HG02852 (cell line): ENCODE results near the gene KCTD8.

Source experiments
- ATAC-seq: cut with Tn5 transposase; IDR thresholded peaks from one replicate; pipeline ENCODE4 v1.9.1; 2021; ENCODE audit warnings: mild to moderate bottlenecking, moderate library complexity; ENCODE audit not compliant: unreplicated experiment

Gene KCTD8

GRCh38 chr4:44448521-44449461, at the start of gene KCTD8:
Gene KCTD8 (minus strand): TSS chr4:44448809.
- peak; percentile 94 for ATAC-seq

DNA sequence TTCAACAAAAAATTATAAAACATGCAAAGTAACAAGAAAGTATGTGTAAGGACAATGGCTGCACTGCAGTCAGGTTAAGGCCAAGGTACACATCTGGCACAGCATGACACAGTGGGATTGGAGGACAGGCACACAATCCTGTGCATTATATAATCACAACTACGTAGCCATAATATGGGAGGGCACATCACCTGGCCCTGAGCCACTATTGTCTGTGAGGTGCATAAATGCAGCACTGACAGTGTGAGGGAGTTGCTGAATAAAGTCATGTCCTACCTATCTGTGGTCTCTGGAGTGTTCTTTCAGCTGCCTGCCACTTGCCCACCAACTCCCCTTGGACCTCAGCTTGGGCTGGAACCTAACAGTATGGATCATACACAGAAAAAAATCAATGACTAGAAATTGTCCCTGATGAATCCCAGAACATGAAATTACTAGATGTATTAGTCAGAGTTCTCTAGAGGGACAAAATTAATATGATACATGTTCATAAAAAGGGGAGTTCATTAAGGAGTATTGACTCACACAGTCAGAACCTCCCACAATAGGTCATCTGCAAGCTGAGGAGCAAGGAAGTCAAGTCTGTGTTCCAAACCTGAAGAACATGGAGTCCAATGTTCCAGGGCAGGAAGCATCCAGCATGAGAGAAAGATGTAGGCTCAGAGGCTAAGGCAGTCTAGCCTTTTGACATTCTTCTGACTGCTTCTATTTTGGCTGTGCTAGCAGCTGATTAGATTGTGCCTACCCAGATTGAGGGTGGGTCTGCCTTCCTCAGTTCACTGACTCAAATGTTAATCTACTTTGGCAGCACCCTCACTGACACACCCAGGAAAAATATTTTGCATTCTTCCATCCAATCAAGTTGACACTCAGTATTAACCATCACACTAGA, 46.4 kb upstream of the KCTD8 start:
- no peak for ATAC-seq

DNA sequence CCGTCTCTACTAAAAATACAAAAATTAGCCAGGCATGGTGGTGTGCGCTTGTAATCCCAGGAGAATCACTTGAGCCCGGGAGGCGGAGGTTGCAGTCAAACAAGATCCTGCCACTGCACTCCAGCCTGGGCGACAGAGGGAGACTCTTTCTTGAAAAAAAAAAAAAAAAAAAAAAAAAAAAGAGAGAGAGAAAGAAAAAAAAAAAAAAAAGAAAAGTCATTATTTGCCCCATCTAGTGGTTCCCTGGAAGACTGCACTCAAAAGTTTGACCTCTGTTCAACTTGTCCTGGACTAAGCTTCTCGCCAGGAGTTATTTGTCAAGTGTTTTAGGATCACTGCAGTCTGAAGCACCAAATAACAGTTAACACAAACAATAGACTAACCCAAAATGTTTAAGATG, 45.3 kb upstream of the KCTD8 start:
- peak; percentile 71 for ATAC-seq

GRCh38 chr4:44487341-44487740, 38.7 kb upstream of the KCTD8 start:
- no peak for ATAC-seq

DNA sequence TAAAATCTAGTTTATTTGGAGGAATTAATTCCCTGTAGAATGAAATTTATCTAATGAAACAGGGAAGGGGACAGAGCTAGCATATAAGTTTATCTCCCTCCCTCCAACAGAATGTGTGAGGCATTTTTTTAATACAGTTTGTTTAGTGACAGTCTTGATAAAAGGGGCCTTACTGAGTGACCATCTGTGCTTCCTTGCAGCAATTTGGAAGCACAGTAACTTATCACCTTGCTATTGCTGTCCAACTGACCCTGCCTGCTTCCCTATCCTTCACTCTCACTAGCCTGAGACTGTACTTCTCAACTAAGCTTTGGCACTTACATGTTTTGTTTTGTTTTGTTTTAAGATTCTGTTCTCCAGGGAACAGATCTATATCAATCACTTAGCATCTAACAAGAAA, 31.1 kb upstream of the KCTD8 start:
- ATAC-seq: no peak

- no peak for ATAC-seq
Observed at GRCh38 chr4:44462259-44462658, 13.7 kb upstream of the KCTD8 start.

DNA sequence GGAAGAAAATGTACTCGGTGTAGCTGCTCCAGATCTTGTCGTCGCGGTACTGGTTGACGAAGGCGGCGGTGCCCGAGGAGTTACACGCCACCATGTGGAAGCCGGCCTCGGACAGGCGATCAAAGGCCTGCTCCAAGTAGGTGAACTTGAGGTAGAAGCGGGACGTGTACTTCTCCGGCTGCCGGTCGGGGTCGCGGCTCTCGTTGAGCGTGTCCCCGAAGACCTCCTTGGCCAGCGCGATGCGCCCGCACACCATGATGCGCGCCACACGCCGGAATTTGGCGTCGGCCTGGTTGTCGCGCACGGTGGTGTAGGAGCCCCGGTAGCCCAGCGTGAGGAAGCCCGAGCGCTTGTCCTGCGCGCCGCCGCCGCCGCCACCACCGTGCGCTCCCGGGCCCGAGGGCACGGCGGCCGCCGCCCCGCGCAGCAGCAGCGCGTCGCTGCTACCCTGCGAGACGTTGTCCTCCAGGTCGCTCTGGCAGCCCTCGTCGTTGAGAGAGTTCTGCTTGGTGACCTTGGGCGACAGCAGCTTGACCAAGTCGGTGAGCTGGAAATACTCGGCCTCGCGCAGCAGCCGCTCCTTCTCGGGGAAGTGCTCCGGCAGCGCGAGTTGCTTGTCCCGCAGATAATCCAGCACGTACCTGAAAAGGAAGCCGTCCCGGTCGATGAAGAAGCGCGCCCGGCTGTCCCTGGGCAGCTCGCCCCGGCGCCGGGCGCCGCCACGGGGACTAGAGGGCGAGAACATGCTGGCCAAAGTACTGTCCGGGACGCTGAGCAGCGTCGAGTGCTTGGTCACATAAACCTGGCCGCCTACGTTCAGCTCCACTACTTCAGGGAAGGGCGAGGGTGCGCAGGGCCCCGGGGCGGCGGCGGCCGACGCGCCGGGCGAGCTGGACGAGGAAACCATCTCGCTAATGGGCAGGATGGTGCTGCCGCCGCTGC, 775 bp downstream of the KCTD8 start:
- peak; percentile 9 for ATAC-seq

DNA sequence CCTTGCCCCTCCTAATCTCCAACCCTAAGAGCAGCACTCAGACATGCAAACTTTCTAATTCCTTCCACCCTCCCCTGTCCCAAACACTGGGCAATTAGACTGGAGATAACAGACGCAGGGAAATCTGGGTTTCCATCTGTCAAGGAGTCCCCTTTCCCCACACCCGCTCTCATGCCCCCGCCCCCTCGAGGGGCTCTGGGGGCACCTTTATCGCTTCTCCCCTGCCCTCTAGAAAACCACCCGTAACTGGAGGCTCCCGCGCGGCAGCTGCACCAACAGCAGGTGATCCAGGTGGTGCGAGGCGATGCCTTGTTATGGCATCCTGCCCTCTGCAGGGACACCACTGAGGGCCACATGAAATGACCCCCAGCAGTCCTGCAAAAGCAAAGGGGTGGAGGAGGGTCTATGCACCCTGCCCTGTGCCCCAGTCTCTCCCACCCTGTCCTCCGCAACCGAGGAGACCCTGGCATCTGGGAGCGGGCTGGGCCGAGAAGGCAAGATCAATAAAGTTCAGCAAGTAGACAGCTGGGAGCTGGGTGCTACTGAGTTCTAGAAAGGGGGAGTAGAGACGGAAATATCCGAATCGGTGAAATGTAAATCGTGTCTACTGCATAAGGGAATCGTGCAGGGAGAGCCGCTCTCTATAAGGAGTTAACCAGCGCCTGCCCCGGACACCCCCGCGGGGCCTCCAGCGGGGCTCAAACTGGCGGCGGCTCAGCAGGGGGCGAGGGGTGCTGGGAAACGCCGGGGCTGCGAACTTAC, 1.6 kb downstream of the KCTD8 start:
- ATAC-seq: no peak

DNA sequence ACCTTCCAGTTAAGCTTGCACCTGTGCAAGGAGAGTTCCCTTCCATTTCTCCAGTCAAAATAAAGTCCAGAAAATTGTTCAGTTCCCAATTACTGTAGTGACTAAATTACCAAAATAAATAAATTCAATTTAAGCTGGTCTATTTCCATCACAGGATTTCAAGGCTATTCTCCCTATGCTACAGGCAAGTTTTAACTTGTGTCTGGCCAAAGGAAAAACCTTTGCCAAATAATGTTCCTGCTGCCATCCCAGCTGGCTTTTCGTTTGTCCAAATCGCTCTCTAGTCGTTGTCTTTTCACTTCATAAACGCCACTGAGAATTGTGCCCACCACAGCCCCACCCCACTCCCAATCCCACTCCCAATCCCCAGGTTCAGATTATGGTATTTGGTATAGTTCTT, 2.4 kb downstream of the KCTD8 start:
- no peak for ATAC-seq

DNA sequence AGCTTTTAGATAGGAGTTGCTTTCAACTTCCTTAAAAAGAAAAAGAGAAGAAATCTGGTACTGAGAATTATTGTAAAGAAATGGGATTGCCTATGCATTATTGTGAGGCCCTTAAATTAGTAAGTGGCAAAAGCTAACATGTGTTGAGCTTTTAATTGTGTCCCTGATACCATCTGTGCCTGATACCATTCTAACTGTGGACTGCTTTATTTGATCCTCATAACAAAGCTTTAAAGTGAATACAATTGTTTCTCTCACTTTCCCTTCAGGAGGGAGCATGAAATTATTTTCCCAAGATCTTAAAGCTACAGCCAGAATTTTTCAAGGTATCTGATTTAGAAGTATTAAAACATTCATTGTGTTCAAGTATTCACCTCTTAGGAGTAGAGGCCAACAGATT, 9.9 kb downstream of the KCTD8 start:
- ATAC-seq: no peak

DNA sequence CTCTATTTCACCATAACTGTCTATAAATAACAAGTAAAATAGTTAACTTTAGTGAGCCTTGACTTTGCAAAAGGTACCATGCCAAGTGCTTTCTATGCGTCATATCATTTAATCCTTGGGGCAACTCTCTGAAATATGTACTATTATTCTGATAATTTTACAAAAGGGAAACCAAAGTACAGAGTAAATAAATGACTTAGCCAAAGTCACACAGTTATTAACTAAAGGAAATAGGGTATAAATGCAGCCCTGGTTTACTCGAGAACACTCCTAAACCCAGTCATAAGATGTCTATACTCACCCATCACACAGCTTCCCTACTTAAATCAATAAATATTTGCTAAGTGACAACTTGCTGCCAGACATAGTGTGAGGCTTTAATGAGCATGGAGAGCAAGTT, 14.4 kb downstream of the KCTD8 start:
- no peak for ATAC-seq

DNA sequence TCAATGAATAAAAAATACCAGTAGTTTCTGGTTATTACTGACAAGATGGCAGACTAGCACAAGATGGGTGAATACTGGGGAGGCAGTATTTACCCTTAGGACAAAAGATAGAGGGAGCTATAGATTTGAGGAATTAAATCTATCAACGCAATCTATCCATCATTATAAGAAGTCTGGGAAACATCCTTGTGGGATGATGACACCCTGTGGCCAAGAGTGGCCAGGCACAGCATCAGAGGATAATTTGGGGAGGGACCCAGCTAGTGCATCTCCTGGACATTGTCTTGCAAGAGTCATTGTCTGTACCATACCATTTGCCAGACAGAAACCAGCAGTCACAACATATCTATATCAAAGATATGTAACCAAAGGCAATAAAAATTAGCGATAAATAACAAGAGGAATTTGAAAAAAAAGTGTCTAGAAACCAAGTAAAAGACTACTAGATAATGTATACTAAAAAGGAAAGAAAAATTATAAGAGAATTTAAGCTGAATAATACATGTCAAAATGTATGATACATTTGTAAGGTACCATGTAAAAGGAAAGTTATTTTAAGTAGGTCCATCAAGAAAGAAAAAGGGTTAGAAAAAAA, 22.9 kb downstream of the KCTD8 start:
- ATAC-seq: no peak

- no peak for ATAC-seq
Observed at GRCh38 chr4:44422912-44423311, 25.7 kb downstream of the KCTD8 start.

- ATAC-seq: no peak
Observed at GRCh38 chr4:44421330-44422065, 27.1 kb downstream of the KCTD8 start.

DNA sequence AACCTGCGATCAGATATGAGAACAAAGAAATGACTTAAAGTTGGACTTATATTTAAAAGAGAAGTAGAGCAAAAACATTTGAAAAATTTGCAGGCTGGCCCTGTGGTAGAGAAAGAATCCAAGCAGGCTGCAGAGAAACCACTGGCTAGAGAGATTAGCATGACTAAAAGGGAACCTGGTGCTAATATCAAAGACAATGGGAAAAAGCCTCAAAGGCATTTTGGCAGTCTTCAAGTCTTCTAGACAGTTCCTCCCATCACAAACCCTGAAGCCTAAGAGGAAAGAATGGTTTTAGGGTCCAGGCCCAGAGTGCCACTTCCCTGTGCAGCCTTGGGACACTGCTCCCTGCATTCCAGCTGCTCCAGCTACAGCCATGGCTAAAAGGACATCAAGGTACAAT, 33.4 kb downstream of the KCTD8 start:
- no peak for ATAC-seq

DNA sequence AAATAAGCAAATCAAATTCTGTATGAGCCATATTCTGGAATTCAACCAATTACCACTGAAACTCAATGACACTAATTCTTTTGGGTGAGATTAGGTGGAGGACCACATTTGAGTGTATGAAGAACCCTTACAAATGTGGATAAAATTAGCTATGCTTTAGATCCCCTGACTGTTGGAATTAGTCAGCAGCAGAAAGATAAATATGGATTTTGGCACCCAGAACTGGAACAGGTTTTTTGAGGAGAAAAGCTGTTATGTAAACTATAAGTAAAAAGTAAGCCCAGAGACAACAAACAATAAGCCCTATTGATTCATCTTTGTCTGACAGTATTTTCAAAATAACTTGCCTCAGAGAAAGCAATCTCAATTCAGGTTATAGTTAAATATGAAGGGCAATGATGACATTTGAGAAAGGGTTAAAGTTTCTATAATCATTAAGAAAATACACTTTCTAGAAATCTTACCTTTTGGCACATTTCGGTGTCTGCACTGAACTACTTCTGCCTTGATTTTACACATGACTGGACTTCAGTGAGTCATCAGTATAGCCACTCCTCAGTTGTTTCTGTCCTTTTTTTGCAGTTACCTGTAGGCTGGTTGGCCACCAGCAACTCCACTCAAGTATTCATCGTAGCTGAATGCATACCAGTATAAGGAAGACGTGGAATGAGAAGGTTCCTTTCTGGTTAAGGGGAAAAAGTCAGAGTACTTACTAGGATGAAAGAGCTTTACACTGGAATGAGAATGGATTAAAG, 80.0 kb downstream of the KCTD8 start:
- no peak for ATAC-seq

DNA sequence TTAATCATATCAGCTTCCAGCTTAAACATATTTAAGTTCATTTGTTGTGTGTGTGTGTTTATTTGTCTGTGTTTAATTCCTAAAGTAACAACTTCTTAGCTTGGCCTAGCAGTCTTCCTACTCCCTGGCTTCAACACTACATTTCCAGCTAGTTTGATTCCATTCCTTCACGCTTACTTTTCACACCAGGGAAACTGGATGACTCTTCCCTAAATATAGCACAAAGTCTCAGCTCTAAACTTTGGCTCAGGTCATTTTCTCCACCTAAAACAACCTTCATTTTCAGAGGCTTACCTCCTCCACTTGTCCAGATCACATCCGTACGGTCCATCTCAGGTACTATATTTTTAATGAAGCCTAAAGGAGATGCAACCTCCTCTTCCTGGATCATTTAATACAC, 94.4 kb downstream of the KCTD8 start:
- ATAC-seq: no peak

- ATAC-seq: no peak
Observed at GRCh38 chr4:44351069-44351468, 97.5 kb downstream of the KCTD8 start.
